ENCODE results near the gene ASB18. TPM values are rescaled to one million over a fixed set of nuclear protein-coding genes. Genes with fewer than 3 reads are reported as not detected.

ASB18 gene
- total and polyA plus RNA-seq, 2 experiments from 2014 or later: not detected

GRCh38 chr2:236156860-236157194, 107.4 kb downstream of the ASB18 start:
- H3K27ac ChIP-seq: no peak overlapping the region
- no peak overlapping the region for H3K4me3 ChIP-seq
- H2AFZ ChIP-seq: no peak overlapping the region
- no peaks in the 10 kb centered on the region for H3K4me1 ChIP-seq (ENCODE audit: insufficient read depth)
- whole genome bisulfite sequencing, 2 experiments (ENCODE audit: low coverage in 1 of 2, low lambda C conversion rate in 2 of 2, missing lambda C conversion rate in 2 of 2): 62 to 72% methylated on average over 7 of the region's 7 CpGs
- no peaks in the 10 kb centered on the region for H3K36me3 ChIP-seq (ENCODE audit: low read depth)
- H3K4me2 ChIP-seq (ENCODE audit: unreplicated experiment): no peak overlapping the region
- H4K20me1 ChIP-seq (ENCODE audit: insufficient read depth): no peaks in the 10 kb centered on the region
- H3K9me3 ChIP-seq (ENCODE audit: low read depth): no peaks in the 10 kb centered on the region
- TF ChIP-seq EZH2 (IDR thresholded peaks at IDR 0.05; ENCODE audit: insufficient read depth, poor library complexity, severe bottlenecking) (no peak), EZH2phosphoT487 (IDR thresholded peaks at IDR 0.05; ENCODE audit: insufficient read depth, low read depth) (no peak)
- no peaks in the 10 kb centered on the region for H3K9me2 ChIP-seq (ENCODE audit: insufficient read depth)
- no peaks in the 10 kb centered on the region for H3F3A ChIP-seq (ENCODE audit: insufficient read depth)
- no peak for DNase-seq
- in situ Hi-C loops (cut with MboI): no loop called here
- H3K9ac ChIP-seq: no peak overlapping the region
- H3K27me3 ChIP-seq (replicated peaks; ENCODE audit: insufficient read depth): peaks cover 26% of the 10 kb centered on the region
- no peaks in the 10 kb centered on the region for H3K79me2 ChIP-seq (ENCODE audit: insufficient read depth)

- H3K9ac ChIP-seq: no peak overlapping the region
- no peaks in the 10 kb centered on the region for H3K79me2 ChIP-seq (ENCODE audit: insufficient read depth)
- 69 to 71% methylated on average over 16 of the region's 16 CpGs for WGBS, 2 experiments (ENCODE audit: low coverage in 1 of 2, low lambda C conversion rate in 2 of 2, missing lambda C conversion rate in 2 of 2)
- H3K9me2 ChIP-seq (ENCODE audit: insufficient read depth): no peaks in the 10 kb centered on the region
- H3K36me3 ChIP-seq (ENCODE audit: low read depth): no peaks in the 10 kb centered on the region
- H4K20me1 ChIP-seq (ENCODE audit: insufficient read depth): no peaks in the 10 kb centered on the region
- in situ Hi-C loops (cut with MboI): no loop called here
- H3F3A ChIP-seq (ENCODE audit: insufficient read depth): no peaks in the 10 kb centered on the region
- H3K27ac ChIP-seq: no peak overlapping the region
- no peaks in the 10 kb centered on the region for H3K4me1 ChIP-seq (ENCODE audit: insufficient read depth)
- H3K27me3 ChIP-seq (replicated peaks; ENCODE audit: insufficient read depth): peaks cover 24% of the 10 kb centered on the region
- no peak overlapping the region for H3K4me3 ChIP-seq
- TF ChIP-seq EZH2 (IDR thresholded peaks at IDR 0.05; ENCODE audit: insufficient read depth, poor library complexity, severe bottlenecking) (no peak), EZH2phosphoT487 (IDR thresholded peaks at IDR 0.05; ENCODE audit: insufficient read depth, low read depth) (no peak)
- H3K4me2 ChIP-seq (ENCODE audit: unreplicated experiment): no peak overlapping the region
- no peak overlapping the region for H2AFZ ChIP-seq
- H3K9me3 ChIP-seq (ENCODE audit: low read depth): no peaks in the 10 kb centered on the region
- no peak for DNase-seq
Measured at GRCh38 chr2:236156095-236156859, 107.9 kb downstream of the ASB18 start.

- in situ Hi-C loops (cut with MboI): no loop called here
- H3K27ac ChIP-seq: no peak overlapping the region
- no peak for TF ChIP-seq EZH2phosphoT487 (IDR thresholded peaks at IDR 0.05; ENCODE audit: insufficient read depth, low read depth)
- TF ChIP-seq EZH2 (IDR thresholded peaks at IDR 0.05; ENCODE audit: insufficient read depth, poor library complexity, severe bottlenecking): no peak
- H3K4me2 ChIP-seq (ENCODE audit: unreplicated experiment): no peak overlapping the region
- 50 to 54% methylated on average over 3 of the region's 3 CpGs for WGBS, 2 experiments (ENCODE audit: low coverage in 1 of 2, low lambda C conversion rate in 2 of 2, missing lambda C conversion rate in 2 of 2)
- no peaks in the 10 kb centered on the region for H3K36me3 ChIP-seq (ENCODE audit: low read depth)
- no peaks in the 10 kb centered on the region for H3K4me1 ChIP-seq (ENCODE audit: insufficient read depth)
- DNase-seq: no peak
- peaks cover 24% of the 10 kb centered on the region for H3K27me3 ChIP-seq (replicated peaks; ENCODE audit: insufficient read depth)
- H4K20me1 ChIP-seq (ENCODE audit: insufficient read depth): no peaks in the 10 kb centered on the region
- H2AFZ ChIP-seq: no peak overlapping the region
- no peaks in the 10 kb centered on the region for H3K79me2 ChIP-seq (ENCODE audit: insufficient read depth)
- H3F3A ChIP-seq (ENCODE audit: insufficient read depth): no peaks in the 10 kb centered on the region
- no peaks in the 10 kb centered on the region for H3K9me3 ChIP-seq (ENCODE audit: low read depth)
- H3K4me3 ChIP-seq: no peak overlapping the region
- no peaks in the 10 kb centered on the region for H3K9me2 ChIP-seq (ENCODE audit: insufficient read depth)
- no peak overlapping the region for H3K9ac ChIP-seq
Measured at GRCh38 chr2:236155406-236155805, 108.8 kb downstream of the ASB18 start.

- Histone ChIP-seq H3K4me2 (ENCODE audit: unreplicated experiment) (no peak overlapping the region), H3K9me3 (ENCODE audit: low read depth) (no peaks in the 10 kb centered on the region), H3K4me1 (ENCODE audit: insufficient read depth) (no peaks in the 10 kb centered on the region), H3K9ac (no peak overlapping the region), H4K20me1 (ENCODE audit: insufficient read depth) (no peaks in the 10 kb centered on the region), H3K27ac (no peak overlapping the region), H2AFZ (no peak overlapping the region), H3F3A (ENCODE audit: insufficient read depth) (no peaks in the 10 kb centered on the region), H3K9me2 (ENCODE audit: insufficient read depth) (no peaks in the 10 kb centered on the region), H3K79me2 (ENCODE audit: insufficient read depth) (no peaks in the 10 kb centered on the region), H3K4me3 (no peak overlapping the region), H3K27me3 (replicated peaks; ENCODE audit: insufficient read depth) (peaks cover 10% of the 10 kb centered on the region; the same call in 1 of the 2 replicates), H3K36me3 (ENCODE audit: low read depth) (no peaks in the 10 kb centered on the region)
- WGBS, 2 experiments (ENCODE audit: low coverage in 1 of 2, low lambda C conversion rate in 2 of 2, missing lambda C conversion rate in 2 of 2): 77 to 79% methylated on average over 7 of the region's 7 CpGs
- in situ Hi-C loops (cut with MboI): no loop called here
- TF ChIP-seq EZH2phosphoT487 (IDR thresholded peaks at IDR 0.05; ENCODE audit: insufficient read depth, low read depth) (no peak), EZH2 (IDR thresholded peaks at IDR 0.05; ENCODE audit: insufficient read depth, poor library complexity, severe bottlenecking) (no peak)
- DNase-seq: no peak
Measured at GRCh38 chr2:236146436-236146835, 117.8 kb downstream of the ASB18 start.

Measured in GM23248 (cell line).